ENCODE data around the gene FFAR4. TPM values are rescaled to one million over a fixed set of nuclear protein-coding genes. Genes with fewer than 3 reads are reported as not detected.

Gene FFAR4
- total RNA-seq, 4 donors from 2014 or later, result 0.34 to 0.45 (median 0.42) TPM; not detected in 1

DNA sequence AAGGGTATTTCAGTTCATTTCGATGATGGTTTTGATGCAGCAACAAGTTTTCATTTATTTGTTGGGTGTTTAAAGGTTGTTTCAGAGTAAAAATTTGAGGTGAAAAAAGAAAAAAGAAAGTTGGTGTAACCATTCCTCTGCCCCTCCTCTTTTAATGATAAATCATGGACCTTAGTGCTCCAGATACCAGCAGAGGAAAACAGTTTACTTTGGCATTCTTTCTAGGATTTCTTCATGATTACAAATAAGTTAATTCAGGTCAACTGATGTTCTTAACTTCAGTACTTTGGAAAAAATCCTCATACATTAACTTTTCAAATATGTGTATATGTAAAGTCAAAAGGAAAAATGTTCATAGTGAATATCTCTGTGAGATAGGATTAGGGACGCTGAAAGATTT, 36.6 kb downstream of the FFAR4 start:
- Histone ChIP-seq H3K36me3 (no peaks in the 10 kb centered on the region), H3K4me1 (peaks cover 7 to 20% (median 16%) of the 10 kb centered on the region in 4 donors), H3K4me3 (no peak overlapping the region), H3K9me3 (no peaks in the 10 kb centered on the region), H3K27me3 (peaks cover 0 to 53% (median 18%) of the 10 kb centered on the region in 4 donors), H3K27ac (replicated peaks in 1 of 4) (no peak overlapping the region)
- WGBS, result 96% methylated on average over 2 of the region's 2 CpGs
- intact Hi-C loops (cut with DNase I), result no loop called here
- no peak for DNase-seq (ENCODE audit: extremely low spot score)
- TF ChIP-seq POLR2AphosphoS5 (IDR thresholded peaks at IDR 0.05), result no peak
- TF ChIP-seq, protein P1, sequence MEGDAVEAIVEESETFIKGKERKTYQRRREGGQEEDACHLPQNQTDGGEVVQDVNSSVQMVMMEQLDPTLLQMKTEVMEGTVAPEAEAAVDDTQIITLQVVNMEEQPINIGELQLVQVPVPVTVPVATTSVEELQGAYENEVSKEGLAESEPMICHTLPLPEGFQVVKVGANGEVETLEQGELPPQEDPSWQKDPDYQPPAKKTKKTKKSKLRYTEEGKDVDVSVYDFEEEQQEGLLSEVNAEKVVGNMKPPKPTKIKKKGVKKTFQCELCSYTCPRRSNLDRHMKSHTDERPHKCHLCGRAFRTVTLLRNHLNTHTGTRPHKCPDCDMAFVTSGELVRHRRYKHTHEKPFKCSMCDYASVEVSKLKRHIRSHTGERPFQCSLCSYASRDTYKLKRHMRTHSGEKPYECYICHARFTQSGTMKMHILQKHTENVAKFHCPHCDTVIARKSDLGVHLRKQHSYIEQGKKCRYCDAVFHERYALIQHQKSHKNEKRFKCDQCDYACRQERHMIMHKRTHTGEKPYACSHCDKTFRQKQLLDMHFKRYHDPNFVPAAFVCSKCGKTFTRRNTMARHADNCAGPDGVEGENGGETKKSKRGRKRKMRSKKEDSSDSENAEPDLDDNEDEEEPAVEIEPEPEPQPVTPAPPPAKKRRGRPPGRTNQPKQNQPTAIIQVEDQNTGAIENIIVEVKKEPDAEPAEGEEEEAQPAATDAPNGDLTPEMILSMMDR (IDR thresholded peaks at IDR 0.05), result no peak
- no peak for TF ChIP-seq EP300 (IDR thresholded peaks at IDR 0.05)
- TF ChIP-seq POLR2A (IDR thresholded peaks at IDR 0.05; ENCODE audit: low read depth), result no peak

DNA sequence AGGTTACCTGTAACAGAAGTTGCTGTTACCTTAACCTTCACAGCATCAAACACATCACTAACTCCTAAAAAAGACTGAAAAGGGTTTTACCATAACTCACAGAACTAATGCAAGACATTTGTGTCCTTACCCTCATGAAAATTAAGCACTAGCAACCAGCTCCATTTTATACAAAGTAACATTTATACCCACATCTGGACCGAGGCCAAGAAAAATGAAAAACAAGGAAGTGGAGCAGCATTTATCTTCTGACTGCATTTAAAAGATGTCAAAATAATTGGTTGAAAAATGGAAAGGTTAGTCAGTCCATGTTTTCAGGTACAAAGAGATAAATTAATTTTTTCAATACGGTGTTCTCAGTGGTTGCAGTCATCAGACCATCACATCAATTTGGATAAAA, 37.7 kb downstream of the FFAR4 start:
- Histone ChIP-seq H3K27me3 (peaks cover 0 to 50% (median 18%) of the 10 kb centered on the region in 4 donors), H3K36me3 (no peaks in the 10 kb centered on the region), H3K4me3 (no peak overlapping the region), H3K4me1 (peaks cover 7 to 20% (median 16%) of the 10 kb centered on the region in 4 donors), H3K9me3 (no peaks in the 10 kb centered on the region), H3K27ac (replicated peaks in 1 of 4) (no peak overlapping the region)
- intact Hi-C loops (cut with DNase I), result no loop called here
- TF ChIP-seq, protein P1 (IDR thresholded peaks at IDR 0.05), result no peak
- TF ChIP-seq EP300 (IDR thresholded peaks at IDR 0.05) (no peak), POLR2A (IDR thresholded peaks at IDR 0.05; ENCODE audit: low read depth) (no peak), POLR2AphosphoS5 (IDR thresholded peaks at IDR 0.05) (no peak)
- no peak for DNase-seq (ENCODE audit: extremely low spot score)
- 19% methylated on average over 2 of the region's 2 CpGs for WGBS

DNA sequence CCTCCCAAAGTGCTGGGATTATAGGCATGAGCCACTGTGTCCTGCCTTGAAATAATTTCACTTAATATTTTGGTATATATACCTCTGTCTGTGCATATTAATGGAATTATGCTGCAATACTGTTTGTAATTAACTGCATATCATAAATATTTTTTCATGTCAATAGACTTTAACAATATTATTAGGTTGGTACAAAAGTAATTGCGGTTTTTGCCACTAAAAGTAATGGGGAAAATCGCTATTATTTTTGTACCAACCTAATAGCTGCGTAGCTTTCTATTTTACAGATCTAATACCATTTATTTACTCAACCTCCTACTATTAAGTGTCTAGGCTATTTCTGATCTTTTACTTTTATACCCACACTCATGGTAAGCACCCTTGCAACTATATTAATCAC, 42.0 kb downstream of the FFAR4 start:
- Histone ChIP-seq H3K36me3 (no peaks in the 10 kb centered on the region), H3K27me3 (peaks cover 0 to 11% (median 3%) of the 10 kb centered on the region in 4 donors), H3K9me3 (no peaks in the 10 kb centered on the region), H3K27ac (replicated peaks in 1 of 4) (no peak overlapping the region), H3K4me3 (no peak overlapping the region), H3K4me1 (no peaks in the 10 kb centered on the region)
- TF ChIP-seq, protein P1 (IDR thresholded peaks at IDR 0.05), result no peak
- TF ChIP-seq POLR2AphosphoS5 (IDR thresholded peaks at IDR 0.05) (no peak), EP300 (IDR thresholded peaks at IDR 0.05) (no peak), POLR2A (IDR thresholded peaks at IDR 0.05; ENCODE audit: low read depth) (no peak)
- WGBS, result 91% methylated on average over 3 of the region's 3 CpGs
- intact Hi-C loops (cut with DNase I), result no loop called here
- DNase-seq (ENCODE audit: extremely low spot score), result no peak

DNA sequence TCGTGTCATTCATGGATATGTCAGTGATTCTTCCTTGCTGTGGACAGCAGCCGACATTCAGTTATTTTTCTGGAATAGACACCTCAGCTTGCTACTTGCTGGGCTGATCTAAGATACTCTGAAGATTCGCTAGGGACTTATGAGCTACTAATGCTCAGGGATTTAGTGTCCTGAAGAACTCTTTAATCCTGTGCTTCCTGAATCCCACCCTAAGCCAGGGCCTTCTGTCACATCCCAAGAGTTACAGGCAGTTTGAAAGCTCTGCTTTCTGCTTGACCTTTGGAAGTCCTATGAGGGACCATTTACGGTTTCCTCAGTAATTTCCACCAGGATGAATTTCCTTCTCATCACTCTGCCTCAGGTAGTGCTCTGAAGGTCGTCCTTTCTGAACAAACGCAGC, 45.8 kb downstream of the FFAR4 start, which contains the start of gene PDE6C:
PDE6C (plus strand) TSS at position 227 of the 400 bp plus-strand sequence. CDS start 189 bp downstream, outside the sequence.
- 78% methylated on average over 6 of the region's 6 CpGs for WGBS
- H3K9me3 ChIP-seq, result no peaks in the 10 kb centered on the region
- H3K36me3 ChIP-seq, result no peaks in the 10 kb centered on the region
- intact Hi-C loops (cut with DNase I), result no loop called here
- no peaks in the 10 kb centered on the region for H3K27me3 ChIP-seq
- DNase-seq (ENCODE audit: extremely low spot score), result no peak
- no peaks in the 10 kb centered on the region for H3K4me1 ChIP-seq
- H3K4me3 ChIP-seq, result no peak within 1 kb of the TSS
- H3K27ac ChIP-seq (replicated peaks in 1 of 4), result no peak within 1 kb of the TSS
- no peak for TF ChIP-seq POLR2AphosphoS5 (IDR thresholded peaks at IDR 0.05)
- TF ChIP-seq, protein P1 (IDR thresholded peaks at IDR 0.05), result no peak
- TF ChIP-seq EP300 (IDR thresholded peaks at IDR 0.05), result no peak
- TF ChIP-seq POLR2A (IDR thresholded peaks at IDR 0.05; ENCODE audit: low read depth), result no peak

DNA sequence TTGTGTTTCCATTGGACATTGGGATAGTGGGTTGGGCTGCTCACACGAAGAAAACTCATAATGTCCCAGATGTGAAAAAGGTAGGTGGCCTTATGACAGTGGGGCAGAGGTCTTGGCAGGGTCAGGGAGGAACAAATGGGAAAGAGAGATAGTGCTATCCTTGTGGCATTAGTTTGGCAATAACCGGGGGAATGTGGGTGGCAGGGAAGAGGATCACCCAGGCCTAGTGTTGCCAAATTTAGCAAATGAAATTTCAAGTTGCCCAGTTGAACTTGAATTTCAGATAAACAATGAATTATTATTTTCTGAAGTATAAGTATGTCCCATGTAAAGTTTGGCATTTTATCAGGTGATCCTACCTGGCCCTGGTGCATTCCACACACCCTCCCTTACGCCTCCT, 46.7 kb downstream of the FFAR4 start:
- Histone ChIP-seq H3K4me3 (no peak overlapping the region), H3K4me1 (no peaks in the 10 kb centered on the region), H3K27me3 (no peaks in the 10 kb centered on the region), H3K9me3 (no peaks in the 10 kb centered on the region), H3K27ac (replicated peaks in 1 of 4) (no peak overlapping the region), H3K36me3 (no peaks in the 10 kb centered on the region)
- intact Hi-C loops (cut with DNase I), result no loop called here
- TF ChIP-seq POLR2AphosphoS5 (IDR thresholded peaks at IDR 0.05) (no peak), EP300 (IDR thresholded peaks at IDR 0.05) (no peak), POLR2A (IDR thresholded peaks at IDR 0.05; ENCODE audit: low read depth) (no peak)
- TF ChIP-seq, protein P1 (IDR thresholded peaks at IDR 0.05), result no peak
- 92% methylated on average over 3 of the region's 3 CpGs for WGBS
- DNase-seq (ENCODE audit: extremely low spot score), result no peak

Measured in esophagus muscularis mucosa (tissue), 4 donors.